SU-DHL-6 (cell line): ENCODE measurements around the gene ATG2A.
A peak's percentile ranks its signal among the peaks of the same experiment; 100 is the strongest.

ENCODE experiments used
- H2AFZ ChIP-seq: fragments of 200-600 bp; sonication (generic); 2 replicates; pipeline ENCODE4 v1.6.1; 2014; ENCODE audit warnings: low read depth, mild to moderate bottlenecking, moderate library complexity, mixed read lengths, antibody characterized with exemption, low read length; ENCODE audit not compliant: severe bottlenecking
- H3F3A ChIP-seq: fragments of 200-600 bp; shearing (Covaris generic); 2 replicates; pipeline ENCODE4 v1.6.0; 2016; ENCODE audit warnings: antibody characterized with exemption, mild to moderate bottlenecking; ENCODE audit not compliant: insufficient read depth
- H3K27ac ChIP-seq: fragments of 200-600 bp; sonication (generic); 2 replicates; pipeline ENCODE4 v1.5.1; 2016; ENCODE audit warnings: low read depth, mild to moderate bottlenecking, low read length, moderate library complexity, mixed read lengths
- H3K27me3 ChIP-seq: fragments of 200-600 bp; sonication (generic), shearing (Covaris generic); 2 replicates; pipeline ENCODE4 v1.6.0; 2014; ENCODE audit warnings: mild to moderate bottlenecking, low read length
- H3K36me3 ChIP-seq: fragments of 200-600 bp; sonication (generic); 2 replicates; pipeline ENCODE4 v1.6.1; 2014; ENCODE audit warnings: mild to moderate bottlenecking, low read length, mixed read lengths
- H3K4me2 ChIP-seq: fragments of 300-600, 200-600 bp; shearing (Covaris generic), sonication (generic); 2 replicates; pipeline ENCODE4 v1.6.0; 2014; ENCODE audit warnings: low read length, low read depth, mild to moderate bottlenecking; ENCODE audit not compliant: poor library complexity, severe bottlenecking
- H3K4me3 ChIP-seq: fragments of 200-600 bp; sonication (generic); 2 replicates; pipeline ENCODE4 v1.5.1; 2014; ENCODE audit warnings: antibody characterized with exemption, low read length, mild to moderate bottlenecking, mixed read lengths; ENCODE audit not compliant: insufficient read depth, poor library complexity, severe bottlenecking
- H3K79me2 ChIP-seq: fragments of 200-600 bp; sonication (generic); 2 replicates; pipeline ENCODE4 v1.6.1; 2014; ENCODE audit warnings: mild to moderate bottlenecking, low read length, moderate library complexity; ENCODE audit not compliant: insufficient read depth
- H3K9ac ChIP-seq: fragments of 200-600 bp; sonication (generic); 2 replicates; pipeline ENCODE4 v1.7.0; 2014; ENCODE audit warnings: mild to moderate bottlenecking, low read length
- H3K9me2 ChIP-seq: fragments of 200-600 bp; sonication (generic); replicated peaks from 2 replicates; pipeline ENCODE4 v1.6.1; 2014; ENCODE audit warnings: low read length; ENCODE audit not compliant: insufficient read depth
- H3K9me3 ChIP-seq: fragments of 200-600 bp; sonication (generic); 2 replicates; pipeline ENCODE4 v1.6.1; 2014; ENCODE audit warnings: low read length, mixed read lengths; ENCODE audit not compliant: insufficient read depth
- H4K20me1 ChIP-seq: fragments of 200-600 bp; sonication (generic); 2 replicates; pipeline ENCODE4 v1.6.1; 2014; ENCODE audit warnings: low read depth, mild to moderate bottlenecking, antibody characterized with exemption, low read length, moderate library complexity, mixed read lengths
- CTCF ChIP-seq: fragments of 200-600 bp; sonication (generic); IDR thresholded peaks from one replicate; pipeline ENCODE4 v1.5.1; 2017; ENCODE audit warnings: antibody characterized with exemption, mild to moderate bottlenecking, low read length, moderate library complexity; ENCODE audit not compliant: insufficient read depth, poor library complexity, severe bottlenecking
- EZH2phosphoT487 ChIP-seq: fragments of 200-600 bp; sonication (generic), shearing (Covaris generic); conservative IDR thresholded peaks from 2 replicates; pipeline ENCODE4 v1.6.1; 2018; ENCODE audit warnings: mild to moderate bottlenecking, antibody characterized with exemption, low read length, moderate library complexity, mixed read lengths

Gene ATG2A

GRCh38 chr11:64926689-64927088 is 9.7 kb upstream of the ATG2A start:
- Histone ChIP-seq H4K20me1 (no peaks in the 10 kb centered on the region), H3F3A (no peaks in the 10 kb centered on the region), H2AFZ (no peak overlapping the region), H3K4me3 (no peak overlapping the region), H3K79me2 (no peaks in the 10 kb centered on the region), H3K9me2 (no peaks in the 10 kb centered on the region), H3K36me3 (no peaks in the 10 kb centered on the region), H3K9me3 (no peaks in the 10 kb centered on the region), H3K27me3 (no peaks in the 10 kb centered on the region), H3K27ac (no peak overlapping the region), H3K9ac (no peak overlapping the region), H3K4me2 (no peak overlapping the region)
- no peak for TF ChIP-seq EZH2phosphoT487
- no peak for TF ChIP-seq CTCF

DNA sequence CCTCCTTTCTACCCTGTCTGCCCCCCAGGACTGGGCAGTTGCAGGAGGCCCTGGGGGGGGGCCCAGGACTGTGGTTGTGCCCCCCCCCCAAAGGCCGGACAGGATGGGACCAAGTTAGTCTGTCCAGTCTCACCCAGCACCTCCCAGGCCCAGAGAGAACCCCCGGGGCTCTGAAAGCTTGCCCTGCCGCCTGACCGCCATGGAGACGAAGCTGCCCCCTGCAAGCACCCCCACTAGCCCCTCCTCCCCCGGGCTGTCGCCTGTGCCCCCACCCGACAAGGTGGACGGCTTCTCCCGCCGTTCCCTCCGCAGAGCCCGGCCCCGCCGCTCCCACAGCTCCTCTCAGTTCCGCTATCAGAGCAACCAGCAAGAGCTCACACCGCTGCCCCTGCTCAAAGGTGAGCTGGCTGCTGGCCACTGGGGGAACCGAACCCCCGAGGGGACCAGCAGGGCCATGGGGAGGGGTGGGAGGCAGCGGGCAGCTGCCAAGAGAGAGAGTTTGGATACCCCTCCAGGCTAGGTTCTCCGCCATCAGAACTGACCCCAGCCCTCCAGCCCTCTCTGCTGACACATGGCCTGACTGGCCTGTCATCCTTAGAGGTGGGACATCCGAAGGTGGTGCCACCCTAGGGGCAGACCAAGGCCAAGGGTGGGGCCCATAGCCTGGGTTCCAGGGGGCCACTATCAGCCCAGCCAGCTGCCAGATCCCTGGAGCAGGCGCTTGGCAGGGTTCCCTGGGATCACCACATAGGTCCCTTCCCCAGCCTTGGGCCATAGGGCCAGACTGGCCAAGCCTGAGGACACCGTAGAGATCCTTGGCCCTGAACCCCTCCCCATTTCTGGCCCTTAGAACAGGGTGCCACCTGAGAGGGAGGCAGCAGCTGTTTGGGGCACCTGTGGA is 8.8 kb upstream of the ATG2A start:
- Histone ChIP-seq H3K9me2 (no peaks in the 10 kb centered on the region), H4K20me1 (no peaks in the 10 kb centered on the region), H3K9me3 (no peaks in the 10 kb centered on the region), H3K27me3 (no peaks in the 10 kb centered on the region), H3K9ac (no peak overlapping the region), H3F3A (no peaks in the 10 kb centered on the region), H3K4me2 (no peak overlapping the region), H3K27ac (no peak overlapping the region), H2AFZ (no peak overlapping the region), H3K4me3 (no peak overlapping the region), H3K36me3 (no peaks in the 10 kb centered on the region), H3K79me2 (no peaks in the 10 kb centered on the region)
- TF ChIP-seq EZH2phosphoT487 (no peak), CTCF (no peak)

- peak overlapping the region; percentile 42 for H3K4me3 ChIP-seq
- no peak overlapping the region for H3K27ac ChIP-seq
- peak overlapping the region; percentile 56 for H3K9ac ChIP-seq
- no peaks in the 10 kb centered on the region for H3K9me3 ChIP-seq
- no peaks in the 10 kb centered on the region for H3K36me3 ChIP-seq
- peak overlapping the region; percentile 94 for H2AFZ ChIP-seq
- no peaks in the 10 kb centered on the region for H3K79me2 ChIP-seq
- no peaks in the 10 kb centered on the region for H3K9me2 ChIP-seq
- no peak for TF ChIP-seq CTCF
- TF ChIP-seq EZH2phosphoT487 = no peak
- H3K27me3 ChIP-seq = no peaks in the 10 kb centered on the region
- no peaks in the 10 kb centered on the region for H4K20me1 ChIP-seq
- peak overlapping the region; percentile 74 for H3K4me2 ChIP-seq
- no peaks in the 10 kb centered on the region for H3F3A ChIP-seq
Observed at GRCh38 chr11:64924910-64925284, 7.9 kb upstream of the ATG2A start.
